HG03520 (cell line): ENCODE results near the gene HTD2.
"Not testable (repeated sequence)": the region's sequence is repeated elsewhere in the genome, so short reads cannot be mapped to it uniquely, and the experiment has no call there.

ENCODE experiments used
- ATAC-seq: cut with Tn5 transposase; IDR thresholded peaks from one replicate; pipeline ENCODE4 v1.9.1; 2021; ENCODE audit warnings: mild to moderate bottlenecking, moderate library complexity; ENCODE audit not compliant: unreplicated experiment

The HTD2 gene

GRCh38 chr3:58331593-58332152 lies 25.4 kb downstream of the HTD2 start:
- ATAC-seq: no peak

GRCh38 chr3:58332575-58333188 lies 26.4 kb downstream of the HTD2 start, which contains the start of gene PXK:
Gene PXK, plus strand, starts transcription at chr3:58332892. Its CDS starts 97 bp downstream, at chr3:58332989.
- peak; percentile 90 for ATAC-seq

GRCh38 chr3:58333206-58334012 lies 27.1 kb downstream of the HTD2 start:
- ATAC-seq: no peak

- no peak for ATAC-seq
These were observed 27.6 kb downstream of the HTD2 start for GRCh38 chr3:58334013-58334321.

GRCh38 chr3:58334506-58334884 lies 28.2 kb downstream of the HTD2 start:
- no peak for ATAC-seq

GRCh38 chr3:58335652-58335947 lies 29.3 kb downstream of the HTD2 start:
- ATAC-seq: no peak

- no peak for ATAC-seq
These were observed 30.0 kb downstream of the HTD2 start for GRCh38 chr3:58336135-58336882.

GRCh38 chr3:58337190-58337589 lies 30.9 kb downstream of the HTD2 start:
- no peak for ATAC-seq

GRCh38 chr3:58339146-58339545 lies 32.8 kb downstream of the HTD2 start:
- not testable (repeated sequence) for ATAC-seq

- ATAC-seq: no peak
These were observed 34.4 kb downstream of the HTD2 start for GRCh38 chr3:58340594-58341244.

- no peak for ATAC-seq
These were observed 35.1 kb downstream of the HTD2 start for GRCh38 chr3:58341376-58341775.

- ATAC-seq: no peak
These were observed 36.4 kb downstream of the HTD2 start for GRCh38 chr3:58342676-58343075.

- no peak for ATAC-seq
These were observed 39.1 kb downstream of the HTD2 start for GRCh38 chr3:58345457-58345856.

- no peak for ATAC-seq
These were observed 40.0 kb downstream of the HTD2 start for GRCh38 chr3:58346368-58346767.

GRCh38 chr3:58347984-58348383 lies 41.7 kb downstream of the HTD2 start:
- no peak for ATAC-seq

GRCh38 chr3:58349792-58350626 lies 43.7 kb downstream of the HTD2 start:
- peak; percentile 77 for ATAC-seq

GRCh38 chr3:58350627-58351013 lies 44.3 kb downstream of the HTD2 start:
- no peak for ATAC-seq

- ATAC-seq: no peak
These were observed 45.6 kb downstream of the HTD2 start for GRCh38 chr3:58351920-58352319.

- no peak for ATAC-seq
These were observed 46.3 kb downstream of the HTD2 start for GRCh38 chr3:58352626-58353025.
